T-helper 2 cell (primary cell): Measurements from ENCODE around the gene FGFR4.
A peak's percentile ranks its signal among the peaks of the same experiment; 100 is the strongest.

Experiments
- DNase-seq, 5 experiments: peaks; one replicate each; pipeline versions ENCODE4 v3.0.0 to v3.0.0-alpha.2; 2012 to 2022

FGFR4 gene

DNA sequence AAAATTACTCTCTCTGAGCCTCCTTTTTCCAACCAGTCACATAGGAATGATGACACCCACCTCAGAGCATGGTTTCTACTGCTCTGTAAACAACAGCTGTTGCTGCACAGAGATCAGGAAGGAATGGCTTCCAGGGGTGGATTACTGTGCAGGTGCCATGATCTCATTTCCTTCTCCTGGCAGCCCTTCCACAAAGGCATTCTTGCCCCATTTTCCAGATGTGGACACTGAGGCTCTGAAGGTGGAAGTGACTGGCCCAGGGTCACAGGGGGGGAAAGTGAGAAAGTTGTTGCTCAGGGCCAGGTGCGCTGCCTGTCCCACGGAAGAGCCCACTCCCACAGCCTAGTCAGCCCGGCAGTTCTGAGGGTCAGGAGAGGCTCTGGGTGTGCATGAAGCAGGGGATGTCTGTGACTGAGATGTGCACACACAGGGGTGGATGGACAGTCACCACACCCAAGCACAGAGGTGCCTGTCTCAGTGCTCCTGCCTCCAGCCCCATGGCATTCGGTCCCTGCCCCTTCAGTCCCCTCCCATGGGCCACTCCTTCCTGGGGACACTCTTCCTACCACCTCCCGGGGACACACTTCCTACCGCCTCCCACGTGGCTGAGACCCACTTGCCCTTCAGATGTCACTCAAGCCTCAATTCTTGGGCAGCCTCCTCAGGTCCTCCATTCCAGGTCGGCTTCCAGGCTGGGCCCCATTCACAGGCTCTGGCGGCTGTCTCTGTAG, 17.0 kb downstream of the FGFR4 start:
- no peak for DNase-seq

DNA sequence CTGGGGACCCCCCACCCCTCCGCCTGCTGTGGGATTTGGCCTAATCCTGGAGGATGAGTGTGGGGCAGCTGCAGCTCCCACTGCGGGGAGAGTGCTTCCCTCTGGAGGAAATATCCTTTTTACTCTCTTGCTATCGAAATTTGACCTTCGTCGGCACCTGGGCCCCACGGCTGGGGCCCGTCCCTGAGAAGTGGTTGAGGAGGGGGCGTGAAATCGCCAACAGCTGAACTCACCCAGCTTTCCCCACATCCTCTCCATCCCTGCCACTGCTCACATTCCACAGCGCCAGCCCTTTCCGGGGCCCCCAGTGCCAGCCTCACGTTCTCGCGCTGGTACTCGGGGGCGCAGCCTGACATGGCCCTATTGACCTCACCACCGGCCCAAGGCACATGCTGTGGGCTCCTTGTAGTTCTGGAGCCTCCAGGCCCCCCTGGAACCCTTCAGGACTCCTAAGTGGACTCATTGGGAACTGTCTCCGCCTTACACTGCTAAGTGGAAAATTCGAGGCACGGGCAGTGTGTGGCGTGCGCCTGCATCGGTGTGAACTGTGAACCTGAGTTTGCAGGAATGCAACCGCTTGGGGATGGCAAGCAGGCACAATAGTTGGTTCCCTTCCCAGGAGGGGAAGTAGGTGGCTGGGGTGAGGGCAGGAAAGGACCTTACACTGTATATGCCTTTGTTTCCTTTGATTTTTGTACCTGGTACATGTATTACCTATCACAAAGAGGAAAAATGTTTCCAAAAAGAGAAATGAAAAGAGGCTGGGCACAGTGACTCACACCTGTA, 19.2 kb downstream of the FGFR4 start:
- no peak for DNase-seq

DNA sequence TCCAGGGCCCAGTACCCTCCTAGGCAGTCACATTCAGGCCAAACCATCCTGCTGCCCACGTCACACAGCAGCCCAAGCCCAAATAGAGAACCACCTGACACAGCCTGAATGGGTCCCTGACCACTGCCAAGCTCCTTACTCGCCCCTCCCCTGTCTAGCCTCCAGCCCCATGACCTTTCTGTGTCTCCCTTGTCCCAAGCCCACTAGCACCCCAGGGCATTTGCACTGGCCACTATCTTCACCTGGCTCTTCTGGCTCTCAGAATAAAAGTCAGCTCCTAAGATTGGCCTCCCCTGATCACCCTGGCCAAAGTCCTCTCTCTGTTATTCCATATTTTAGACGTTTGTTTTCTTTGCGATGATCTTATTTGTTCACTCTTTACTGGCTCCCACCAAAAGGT, 20.4 kb downstream of the FGFR4 start:
- no peak for DNase-seq

DNA sequence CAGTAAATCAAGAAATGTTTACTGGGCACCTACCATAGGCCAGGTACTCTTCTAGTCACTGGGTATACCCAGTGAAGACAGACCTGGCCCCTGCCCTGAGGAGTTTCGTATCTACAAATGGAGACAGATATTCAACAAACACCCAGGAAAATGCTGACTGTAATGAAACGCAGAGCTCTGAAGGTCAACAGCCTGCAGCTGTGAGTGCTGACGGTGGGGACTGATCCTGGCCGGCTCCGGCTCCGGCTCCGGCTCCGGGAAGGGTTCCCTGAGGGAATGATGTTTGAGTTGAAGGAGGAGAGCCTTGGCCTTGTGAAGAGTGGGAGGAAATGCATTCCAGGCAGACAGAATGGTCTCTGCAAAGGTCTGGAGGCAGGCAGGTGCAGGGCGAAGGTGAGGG, 23.1 kb downstream of the FGFR4 start:
- DNase-seq, result no peak

DNA sequence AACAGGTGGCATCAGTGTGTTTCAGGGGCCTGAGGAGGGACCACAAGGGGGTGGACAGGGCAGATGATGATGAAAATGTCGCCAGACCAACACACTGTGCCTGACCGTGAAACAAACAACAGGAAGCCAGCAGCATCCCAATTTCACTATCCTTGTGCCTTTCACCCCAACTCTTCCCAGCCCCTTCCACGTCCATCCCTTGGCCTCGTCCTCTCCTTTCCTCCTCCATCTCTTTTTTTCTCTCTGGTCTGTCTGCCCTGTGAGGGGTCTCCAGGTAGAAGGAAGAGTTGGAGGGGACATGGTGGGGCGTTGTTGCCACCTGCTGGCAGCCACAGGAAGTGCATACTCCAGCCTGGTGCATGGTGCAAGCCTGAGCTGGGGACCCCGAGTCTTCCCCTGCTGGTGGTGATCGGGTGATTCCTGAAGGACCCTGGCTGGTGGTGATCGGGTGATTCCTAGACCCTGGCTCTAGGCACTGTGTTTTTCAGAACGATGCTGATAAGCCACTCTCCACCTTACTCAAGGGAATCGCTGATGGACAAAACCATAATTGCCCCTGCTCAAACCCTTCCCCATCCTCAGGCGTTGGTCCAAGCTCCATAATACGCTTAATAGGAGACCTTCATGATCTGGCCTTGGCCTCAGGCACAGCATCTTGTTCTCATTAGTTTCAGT, 25.1 kb downstream of the FGFR4 start:
- DNase-seq, result peak; percentile 18 to 51 (median 46)

DNA sequence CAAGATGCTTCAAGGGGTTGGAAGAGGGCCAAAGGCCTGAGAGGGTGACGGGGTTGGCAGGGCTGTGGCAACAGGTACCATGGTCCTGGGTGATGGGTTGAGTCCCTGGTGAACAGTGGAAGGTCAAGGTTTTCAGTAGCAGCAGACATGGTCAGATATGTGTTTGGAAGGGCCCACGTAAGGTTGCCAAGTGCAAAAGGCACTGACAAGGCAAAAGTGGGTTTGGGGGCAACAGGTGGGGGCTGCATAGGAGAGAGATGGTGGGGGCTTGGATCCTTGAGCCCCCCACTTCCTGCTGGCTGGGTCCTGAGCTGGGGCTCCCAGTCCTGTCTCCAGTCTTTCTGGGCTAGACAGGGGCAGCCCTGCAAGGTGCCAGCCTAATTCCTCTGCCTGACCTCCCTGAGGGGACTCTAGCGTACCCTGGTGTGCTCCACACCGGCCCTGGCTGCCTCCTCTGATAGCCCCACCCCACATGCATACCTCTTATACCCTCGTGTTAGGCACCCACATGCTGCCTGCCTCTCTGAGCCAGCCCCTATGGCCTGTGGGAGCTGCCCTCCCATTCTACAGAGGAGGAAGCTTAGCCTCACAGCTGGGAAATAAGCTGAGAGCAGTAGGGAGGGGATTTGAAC, 26.0 kb downstream of the FGFR4 start:
- DNase-seq, result no peak

DNA sequence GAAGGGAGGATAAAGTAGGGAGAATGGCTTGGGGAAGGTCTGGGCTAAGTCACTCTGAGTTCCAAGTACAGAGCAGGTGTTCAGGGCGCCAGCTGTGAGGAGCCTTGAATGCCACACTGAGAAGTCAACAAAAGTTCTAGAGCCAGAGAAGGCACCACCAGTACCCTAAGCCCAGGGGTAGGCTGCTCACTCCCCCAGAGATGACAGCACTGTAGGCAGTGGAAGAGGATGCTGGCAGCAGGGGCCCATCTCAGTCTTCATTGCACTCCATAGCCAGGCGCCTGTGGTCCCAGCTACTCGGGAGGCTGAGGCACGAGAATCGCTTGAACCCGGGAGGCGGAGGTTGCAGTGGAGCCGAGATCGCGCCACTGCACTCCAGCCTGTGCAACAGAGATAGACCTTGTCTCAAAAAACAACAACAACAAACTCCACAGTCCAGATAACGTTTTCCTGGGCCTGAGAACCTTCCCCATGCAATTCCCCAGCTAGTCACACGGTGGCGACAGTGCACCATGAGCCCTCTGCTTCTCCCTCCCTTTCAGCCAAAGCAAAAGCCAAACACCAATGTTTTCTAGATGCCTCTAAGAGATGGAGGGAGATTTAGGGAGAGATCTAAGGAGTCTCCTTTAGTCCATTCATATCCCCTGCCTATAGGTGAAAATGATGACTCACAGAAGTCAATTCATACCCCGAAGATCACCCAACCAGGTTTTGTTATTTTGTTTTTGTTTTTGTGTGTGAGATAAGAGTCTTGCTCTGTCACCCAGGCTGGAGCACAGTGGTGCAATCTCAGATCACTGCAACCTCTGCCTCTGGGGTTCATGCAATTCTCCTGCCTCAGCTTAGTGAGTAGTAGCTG, 27.1 kb downstream of the FGFR4 start:
- DNase-seq, result peak; percentile 51 to 78 (median 63)

DNA sequence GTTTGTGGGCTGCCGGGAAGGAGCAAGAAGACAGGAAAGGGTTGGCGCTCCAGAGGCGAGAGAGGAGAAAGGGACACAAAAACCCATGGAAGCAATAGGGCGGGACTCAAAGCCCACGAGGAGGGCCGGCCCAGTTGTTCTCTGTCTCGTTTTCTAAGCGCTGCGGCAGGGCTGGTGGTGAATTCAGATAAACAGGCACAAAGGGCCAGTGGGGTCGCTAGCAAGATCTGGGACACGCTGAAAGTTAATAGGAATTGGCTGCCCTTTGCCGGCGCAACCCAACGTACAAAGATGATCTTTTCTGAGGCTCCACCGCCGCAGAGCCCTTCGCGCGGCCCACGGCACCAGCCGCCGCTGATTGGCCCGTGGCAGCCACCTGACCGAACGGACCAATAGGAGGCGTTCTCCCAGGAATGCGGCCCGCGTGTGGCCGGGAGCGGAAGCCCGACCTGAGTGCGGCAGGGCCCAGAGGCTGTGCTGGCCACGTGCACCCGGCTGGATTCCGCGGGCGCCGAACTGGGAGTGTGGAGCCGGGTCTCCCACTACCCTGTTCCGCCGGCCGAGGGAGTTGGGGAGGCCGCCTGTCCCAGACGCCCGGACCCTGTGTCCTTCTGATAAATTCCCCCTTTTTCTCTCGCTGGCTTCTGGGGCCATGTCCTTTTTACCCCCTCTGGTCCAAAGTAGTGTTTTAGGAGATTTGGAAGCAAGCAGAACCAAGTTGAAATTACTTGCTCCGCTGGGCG, 30.1 kb downstream of the FGFR4 start:
- DNase-seq, result peak; percentile 61 to 90 (median 69)

DNA sequence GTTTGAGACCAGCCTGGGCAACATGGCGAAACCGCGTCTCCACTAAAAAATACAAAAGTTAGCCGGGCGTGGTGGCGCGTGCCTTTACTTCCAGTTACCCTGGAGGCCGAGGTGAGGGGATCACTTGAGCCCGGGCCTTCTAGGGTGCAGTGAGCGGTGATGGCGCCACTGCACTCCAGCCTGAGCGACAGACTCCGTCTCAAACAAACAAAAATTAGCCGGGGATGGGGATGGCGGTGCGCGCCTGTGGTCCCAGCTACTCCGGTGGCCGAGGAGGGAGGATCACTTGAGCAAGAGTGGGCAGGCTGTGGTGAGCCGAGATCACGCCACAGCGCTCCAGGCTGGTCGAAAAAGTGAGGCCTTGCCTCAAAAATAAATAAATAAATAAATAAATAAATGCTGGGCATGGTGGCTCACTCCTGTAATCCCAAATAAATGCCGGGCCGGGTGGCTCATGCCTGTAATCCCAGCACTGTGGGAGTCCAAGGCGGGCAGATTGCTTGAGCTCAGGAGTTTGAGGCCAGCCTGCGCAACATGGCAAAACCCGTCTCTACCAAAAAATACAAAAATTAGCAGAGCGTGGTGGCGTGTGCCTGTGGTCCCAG, 30.8 kb downstream of the FGFR4 start:
- no peak for DNase-seq

DNA sequence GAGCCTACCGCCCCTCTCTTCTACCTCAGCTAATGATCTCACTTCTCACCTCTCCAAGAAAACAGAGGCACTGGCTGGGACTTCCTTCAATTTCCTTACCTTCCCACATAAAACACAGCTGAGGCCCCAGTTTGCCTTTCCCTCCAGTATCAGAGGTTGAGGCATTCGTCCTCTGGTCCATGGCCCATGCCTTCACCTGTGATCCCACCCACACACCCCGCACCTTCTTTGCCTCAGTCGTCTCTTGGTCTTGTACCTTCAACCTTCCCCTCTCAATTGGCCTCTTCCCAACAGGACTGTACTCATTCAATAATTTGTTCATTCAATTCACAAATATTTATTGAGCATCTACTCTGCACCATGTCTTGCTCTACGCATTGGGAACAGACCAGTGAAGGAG, 35.9 kb downstream of the FGFR4 start:
- DNase-seq, result no peak

DNA sequence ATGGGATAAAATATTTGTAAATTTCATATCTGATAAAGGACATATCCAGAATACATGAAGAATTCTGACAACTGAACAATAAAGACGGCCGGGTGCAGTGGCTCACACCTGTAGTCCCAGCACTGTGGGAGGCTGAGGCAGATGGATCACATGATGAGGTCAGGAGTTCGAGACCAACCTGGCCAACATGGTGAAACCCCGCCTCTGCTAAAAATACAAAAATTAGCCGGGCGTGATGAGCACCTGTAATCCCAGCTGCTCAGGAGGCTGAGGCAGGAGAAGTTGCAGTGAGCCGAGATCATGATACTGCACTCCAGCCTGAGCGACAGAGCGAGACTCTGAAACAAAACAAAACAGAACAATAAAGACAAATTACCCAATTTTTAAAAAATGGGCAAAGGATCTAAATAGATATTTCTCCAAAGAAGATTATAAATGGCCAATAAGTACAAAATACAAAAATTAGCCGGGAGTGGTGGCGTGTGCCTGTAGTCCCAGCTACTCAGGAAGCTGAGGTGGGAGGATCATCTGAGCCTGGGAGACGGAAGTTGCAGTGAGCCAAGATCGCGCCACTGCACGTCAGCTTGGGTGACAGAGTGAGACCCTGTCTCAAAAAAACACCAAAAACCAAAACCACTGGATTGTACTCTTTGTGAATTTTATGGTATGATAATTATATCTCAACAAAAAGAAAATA, 37.2 kb downstream of the FGFR4 start:
- no peak for DNase-seq

DNA sequence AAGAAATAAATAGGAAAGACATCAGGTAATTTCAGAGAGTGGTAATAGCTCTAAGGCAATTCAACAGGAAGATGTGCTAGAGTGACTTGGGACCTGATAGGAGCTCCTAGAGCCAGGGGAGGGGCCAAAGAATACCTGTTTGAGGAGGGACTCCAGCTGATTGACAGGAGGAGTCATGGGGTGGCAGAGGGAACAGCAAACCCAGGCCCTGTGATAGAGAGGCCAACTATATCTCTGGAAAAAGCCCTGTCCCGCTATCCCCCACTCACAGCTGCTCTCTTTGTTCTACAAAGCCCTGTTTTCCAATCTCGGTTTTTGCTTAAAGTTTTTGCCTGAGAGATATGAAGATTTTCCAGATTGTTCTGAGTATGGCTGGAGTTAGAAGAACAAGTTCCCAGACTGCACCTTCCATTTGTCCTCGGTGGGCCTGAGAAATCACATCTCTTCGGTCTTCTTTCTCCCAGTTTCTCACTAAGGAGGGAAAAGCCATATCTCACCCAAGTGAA, 37.8 kb downstream of the FGFR4 start:
- DNase-seq, result no peak

DNA sequence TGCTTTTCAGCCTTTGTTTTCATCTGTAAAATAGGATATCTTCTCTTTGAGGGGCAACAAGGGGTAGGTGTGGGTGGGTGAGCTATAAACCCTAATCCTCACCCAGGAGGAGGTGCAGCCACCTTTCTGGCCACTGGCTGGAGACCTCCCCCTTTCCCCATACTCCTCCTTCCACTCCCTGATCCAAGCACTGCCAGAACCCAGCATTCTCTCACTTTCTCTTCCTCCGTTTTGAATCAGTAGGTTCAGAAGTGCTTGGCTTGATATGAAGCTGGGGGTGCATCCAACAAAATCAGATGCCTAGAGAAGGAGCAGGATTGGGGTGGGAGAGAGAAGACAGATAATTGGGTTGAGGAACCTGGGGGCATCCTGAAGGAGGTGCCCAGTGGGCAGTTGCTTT, 40.1 kb downstream of the FGFR4 start:
- DNase-seq, result no peak

DNA sequence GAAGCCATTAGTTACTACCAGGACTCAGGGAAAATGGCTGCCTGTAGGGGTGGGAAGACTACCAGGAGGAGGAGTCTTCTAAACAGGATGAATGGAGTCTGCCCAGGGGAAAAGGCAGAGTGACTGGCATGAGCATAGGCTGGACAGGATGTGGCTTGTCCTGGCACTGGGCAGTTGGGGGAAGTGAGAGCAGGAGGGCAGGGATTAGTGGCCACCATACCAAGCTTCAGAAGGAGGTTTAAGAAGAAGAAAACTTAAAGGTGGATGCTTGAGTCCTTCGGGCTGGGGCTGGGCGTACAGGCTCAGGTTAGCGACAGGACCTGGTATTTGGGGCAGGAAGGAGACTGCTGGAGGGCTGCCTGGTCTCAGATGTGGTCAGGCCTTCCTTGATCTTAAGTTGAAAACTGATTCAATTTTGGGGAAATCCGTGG, 41.9 kb downstream of the FGFR4 start:
- peak in 1 of 5 experiments; percentile 12 for DNase-seq

DNA sequence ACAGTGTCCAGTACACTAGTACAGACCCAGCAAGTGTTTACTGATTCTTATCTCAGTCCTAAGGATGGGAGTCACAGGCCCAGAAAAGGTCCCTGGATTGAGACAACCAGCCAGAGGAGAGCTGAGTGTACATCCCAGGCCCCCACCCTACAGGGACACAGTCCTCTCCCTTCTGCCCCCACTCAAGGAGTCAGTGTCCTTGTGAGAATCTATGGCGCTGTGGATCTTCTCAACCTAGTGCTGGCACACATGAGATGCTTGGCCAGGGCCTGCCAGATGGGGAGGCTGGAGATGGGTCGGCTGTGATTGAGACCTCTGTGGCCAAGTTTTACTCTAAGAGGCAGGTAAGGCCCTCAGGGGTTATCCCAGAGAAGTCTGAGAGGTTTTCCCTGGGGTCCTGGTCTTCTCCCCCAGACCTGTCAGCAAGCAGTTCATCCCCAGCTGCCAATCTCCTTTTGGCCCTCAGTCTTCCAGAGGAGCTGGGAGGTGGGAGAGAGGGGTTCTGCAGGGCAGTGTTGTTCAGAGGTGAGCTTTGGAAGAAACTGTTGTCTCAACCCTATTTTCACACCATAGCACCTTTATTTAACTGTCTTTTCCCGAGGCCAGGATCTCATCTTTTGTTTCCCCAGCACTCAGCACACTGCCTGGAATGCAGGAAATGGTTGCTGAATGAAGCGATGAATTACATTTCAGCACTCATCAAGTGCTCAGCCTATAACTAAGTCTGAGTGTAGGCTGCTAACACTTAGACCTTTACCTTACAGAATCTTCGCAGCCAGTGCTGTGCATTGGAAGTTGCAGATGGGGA, 43.7 kb downstream of the FGFR4 start:
- DNase-seq, result no peak

DNA sequence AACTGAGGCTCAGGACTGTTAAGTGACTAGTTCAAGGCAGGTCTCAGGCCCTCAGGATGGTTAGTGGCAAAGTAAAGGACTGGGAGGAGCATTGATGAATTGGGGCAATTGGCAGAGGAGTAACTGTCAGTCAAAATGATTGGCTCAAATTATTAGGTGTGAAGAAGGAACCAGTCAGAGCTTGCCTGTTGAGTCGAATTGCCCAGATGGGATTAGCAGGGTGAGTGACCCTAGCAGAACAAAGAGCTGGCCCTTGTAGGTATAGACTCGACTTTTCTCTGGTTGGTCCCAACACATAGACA, 44.3 kb downstream of the FGFR4 start:
- no peak for DNase-seq

DNA sequence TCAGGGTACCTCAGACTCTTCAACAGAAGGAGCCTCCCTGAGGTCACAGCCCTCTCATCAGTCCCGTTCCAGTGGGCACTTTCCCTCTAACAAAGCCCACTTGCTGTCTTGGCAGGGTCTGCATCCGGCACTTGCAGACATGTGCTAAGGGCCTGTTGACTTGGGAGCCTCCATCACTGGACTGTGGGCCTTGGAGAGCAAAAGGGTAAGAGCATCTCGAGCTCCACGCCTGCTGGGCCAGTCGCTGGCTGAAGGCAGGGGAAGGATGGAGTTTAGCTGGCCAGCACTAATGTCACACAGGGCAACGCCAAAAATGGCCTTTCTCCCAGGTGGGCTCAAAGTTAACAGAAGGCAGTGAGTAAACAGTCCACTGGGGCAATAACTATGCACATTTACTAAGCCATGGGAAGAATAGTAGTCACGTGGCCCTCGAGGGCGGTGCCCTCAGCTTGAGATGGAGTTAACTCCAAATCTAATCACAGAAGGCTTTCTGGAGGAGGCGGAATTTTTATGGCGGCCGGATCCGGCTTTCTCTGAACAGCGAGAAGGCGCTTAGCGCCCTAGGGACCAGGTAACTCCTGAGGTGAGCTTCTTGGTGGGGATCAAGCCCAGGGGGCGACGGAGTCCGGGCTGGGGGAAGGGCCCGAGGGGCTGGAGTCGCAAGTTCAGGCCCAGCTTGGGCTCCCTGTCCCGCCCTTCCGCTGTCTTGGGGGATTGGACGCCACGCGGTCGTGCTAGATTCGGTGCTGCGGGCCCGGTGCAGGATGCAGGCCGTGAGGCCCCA, 44.8 kb downstream of the FGFR4 start:
- no peak for DNase-seq
